ENCODE results near the gene MRM3. TPM values are rescaled to one million over a fixed set of nuclear protein-coding genes. Genes with fewer than 3 reads are reported as not detected.

MRM3 gene
- total RNA-seq, 1 donor from 2014 or later: 18.7 TPM

GRCh38 chr17:836151-836550, 54.0 kb downstream of the MRM3 start:
- TF ChIP-seq, protein P1, sequence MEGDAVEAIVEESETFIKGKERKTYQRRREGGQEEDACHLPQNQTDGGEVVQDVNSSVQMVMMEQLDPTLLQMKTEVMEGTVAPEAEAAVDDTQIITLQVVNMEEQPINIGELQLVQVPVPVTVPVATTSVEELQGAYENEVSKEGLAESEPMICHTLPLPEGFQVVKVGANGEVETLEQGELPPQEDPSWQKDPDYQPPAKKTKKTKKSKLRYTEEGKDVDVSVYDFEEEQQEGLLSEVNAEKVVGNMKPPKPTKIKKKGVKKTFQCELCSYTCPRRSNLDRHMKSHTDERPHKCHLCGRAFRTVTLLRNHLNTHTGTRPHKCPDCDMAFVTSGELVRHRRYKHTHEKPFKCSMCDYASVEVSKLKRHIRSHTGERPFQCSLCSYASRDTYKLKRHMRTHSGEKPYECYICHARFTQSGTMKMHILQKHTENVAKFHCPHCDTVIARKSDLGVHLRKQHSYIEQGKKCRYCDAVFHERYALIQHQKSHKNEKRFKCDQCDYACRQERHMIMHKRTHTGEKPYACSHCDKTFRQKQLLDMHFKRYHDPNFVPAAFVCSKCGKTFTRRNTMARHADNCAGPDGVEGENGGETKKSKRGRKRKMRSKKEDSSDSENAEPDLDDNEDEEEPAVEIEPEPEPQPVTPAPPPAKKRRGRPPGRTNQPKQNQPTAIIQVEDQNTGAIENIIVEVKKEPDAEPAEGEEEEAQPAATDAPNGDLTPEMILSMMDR (IDR thresholded peaks at IDR 0.05; ENCODE audit: borderline replicate concordance): no peak
- intact Hi-C loops (cut with micrococcal nuclease): no loop called here
- no peak overlapping the region for H3K4me3 ChIP-seq
- H3K27me3 ChIP-seq (ENCODE audit: low read depth): no peaks in the 10 kb centered on the region
- no peak overlapping the region for H3K27ac ChIP-seq (replicated peaks)
- peaks cover 6% of the 10 kb centered on the region for H3K9me3 ChIP-seq (replicated peaks)
- H3K36me3 ChIP-seq: no peaks in the 10 kb centered on the region
- no peak for DNase-seq
- H3K4me1 ChIP-seq: no peaks in the 10 kb centered on the region

DNA sequence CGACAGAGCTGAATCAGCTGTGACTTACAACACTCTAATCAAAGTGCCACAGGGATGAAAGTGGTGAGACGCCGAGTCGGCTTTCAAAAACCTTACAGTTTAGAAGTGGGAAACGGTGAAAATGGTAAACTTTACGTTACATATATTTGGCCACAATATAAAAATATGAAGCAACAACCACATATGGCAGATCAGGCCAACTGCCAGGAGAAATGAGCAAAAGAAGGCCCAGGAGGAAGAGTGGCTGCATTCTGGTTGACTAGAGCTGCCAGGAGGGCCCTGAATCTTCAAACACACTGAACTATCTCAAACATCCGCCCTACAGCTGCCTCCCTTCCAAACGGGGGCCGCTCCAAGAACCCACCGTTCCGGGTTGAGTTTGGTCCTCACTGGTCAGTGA, 56.3 kb downstream of the MRM3 start:
- H3K4me3 ChIP-seq: no peak overlapping the region
- DNase-seq: no peak
- no peaks in the 10 kb centered on the region for H3K4me1 ChIP-seq
- H3K27me3 ChIP-seq (ENCODE audit: low read depth): no peaks in the 10 kb centered on the region
- no peaks in the 10 kb centered on the region for H3K36me3 ChIP-seq
- H3K9me3 ChIP-seq (replicated peaks): no peaks in the 10 kb centered on the region
- H3K27ac ChIP-seq (replicated peaks): no peak overlapping the region
- TF ChIP-seq, protein P1 (IDR thresholded peaks at IDR 0.05; ENCODE audit: borderline replicate concordance): no peak
- intact Hi-C loops (cut with micrococcal nuclease): no loop called here

DNA sequence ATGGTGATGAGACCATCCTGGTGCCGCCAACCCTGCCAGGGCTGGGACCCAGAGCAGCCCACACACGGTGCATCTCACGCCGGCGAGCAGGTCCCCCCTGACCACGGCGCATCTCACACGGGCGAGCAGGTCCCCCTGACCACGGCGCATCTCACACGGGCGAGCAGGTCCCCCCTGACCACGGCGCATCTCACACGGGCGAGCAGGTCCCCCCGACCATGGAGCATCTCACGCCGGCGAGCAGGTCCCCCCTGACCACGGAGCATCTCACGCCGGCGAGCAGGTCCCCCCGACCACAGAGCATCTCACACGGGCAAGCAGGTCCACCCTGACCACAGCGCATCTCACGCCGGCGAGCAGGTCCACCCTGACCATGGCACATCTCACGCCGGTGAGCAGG, 59.2 kb downstream of the MRM3 start:
- H3K27ac ChIP-seq (replicated peaks): no peak overlapping the region
- peaks cover under 1% of the 10 kb centered on the region for H3K4me1 ChIP-seq
- TF ChIP-seq, protein P1 (IDR thresholded peaks at IDR 0.05; ENCODE audit: borderline replicate concordance): no peak

More for the DNA sequence above, 59.2 kb downstream of the MRM3 start:
- Histone ChIP-seq H3K9me3 (replicated peaks) (no peaks in the 10 kb centered on the region), H3K36me3 (no peaks in the 10 kb centered on the region), H3K4me3 (no peak overlapping the region), H3K27me3 (ENCODE audit: low read depth) (no peaks in the 10 kb centered on the region)
- no peak for DNase-seq
- intact Hi-C loops (cut with micrococcal nuclease): loop anchor here (10.0 kb wide), 1 partner anchor 73 kb away; no protein-coding TSS in a partner anchor

Other genes starting within 250 kb of the MRM3 start
- gene VPS53, start 67.5 kb upstream of the MRM3 start, total RNA-seq: 30.7 TPM
- 1.5 TPM for gene TLCD3A, start 49.8 kb upstream of the MRM3 start, total RNA-seq
- 11.1 TPM for gene GEMIN4, start 30.1 kb upstream of the MRM3 start, total RNA-seq
- gene GLOD4, start 73 bp upstream of the MRM3 start, total RNA-seq: 26.5 TPM
- 13.8 TPM for gene NXN, start 197.4 kb downstream of the MRM3 start, total RNA-seq
- gene TIMM22, start 214.8 kb downstream of the MRM3 start, total RNA-seq: 17.6 TPM

All from left ventricle myocardium inferior (tissue), 1 donor.